ENCODE results near the gene ASTN1. TPM values are rescaled to one million over a fixed set of nuclear protein-coding genes. Genes with fewer than 3 reads are reported as not detected.

ASTN1 gene
- total RNA-seq, 1 donor from 2014 or later = 7.7 TPM

GRCh38 chr1:176996456-176997090 lies 167.9 kb downstream of the ASTN1 start:
- Mint-ChIP-seq H3K27me3 (ENCODE audit: unreplicated experiment) (no peaks in the 10 kb centered on the region), H3K4me1 (ENCODE audit: low read depth, unreplicated experiment) (peaks cover 10% of the 10 kb centered on the region), H3K36me3 (ENCODE audit: unreplicated experiment) (no peaks in the 10 kb centered on the region), H3K4me3 (ENCODE audit: unreplicated experiment) (no peak overlapping the region), H3K27ac (ENCODE audit: unreplicated experiment) (no peak overlapping the region), H3K9me3 (ENCODE audit: unreplicated experiment) (no peaks in the 10 kb centered on the region)
- TF ChIP-seq, protein P1, sequence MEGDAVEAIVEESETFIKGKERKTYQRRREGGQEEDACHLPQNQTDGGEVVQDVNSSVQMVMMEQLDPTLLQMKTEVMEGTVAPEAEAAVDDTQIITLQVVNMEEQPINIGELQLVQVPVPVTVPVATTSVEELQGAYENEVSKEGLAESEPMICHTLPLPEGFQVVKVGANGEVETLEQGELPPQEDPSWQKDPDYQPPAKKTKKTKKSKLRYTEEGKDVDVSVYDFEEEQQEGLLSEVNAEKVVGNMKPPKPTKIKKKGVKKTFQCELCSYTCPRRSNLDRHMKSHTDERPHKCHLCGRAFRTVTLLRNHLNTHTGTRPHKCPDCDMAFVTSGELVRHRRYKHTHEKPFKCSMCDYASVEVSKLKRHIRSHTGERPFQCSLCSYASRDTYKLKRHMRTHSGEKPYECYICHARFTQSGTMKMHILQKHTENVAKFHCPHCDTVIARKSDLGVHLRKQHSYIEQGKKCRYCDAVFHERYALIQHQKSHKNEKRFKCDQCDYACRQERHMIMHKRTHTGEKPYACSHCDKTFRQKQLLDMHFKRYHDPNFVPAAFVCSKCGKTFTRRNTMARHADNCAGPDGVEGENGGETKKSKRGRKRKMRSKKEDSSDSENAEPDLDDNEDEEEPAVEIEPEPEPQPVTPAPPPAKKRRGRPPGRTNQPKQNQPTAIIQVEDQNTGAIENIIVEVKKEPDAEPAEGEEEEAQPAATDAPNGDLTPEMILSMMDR (IDR thresholded peaks at IDR 0.05; ENCODE audit: partially characterized antibody, unreplicated experiment) = no peak
- DNase-seq = no peak

DNA sequence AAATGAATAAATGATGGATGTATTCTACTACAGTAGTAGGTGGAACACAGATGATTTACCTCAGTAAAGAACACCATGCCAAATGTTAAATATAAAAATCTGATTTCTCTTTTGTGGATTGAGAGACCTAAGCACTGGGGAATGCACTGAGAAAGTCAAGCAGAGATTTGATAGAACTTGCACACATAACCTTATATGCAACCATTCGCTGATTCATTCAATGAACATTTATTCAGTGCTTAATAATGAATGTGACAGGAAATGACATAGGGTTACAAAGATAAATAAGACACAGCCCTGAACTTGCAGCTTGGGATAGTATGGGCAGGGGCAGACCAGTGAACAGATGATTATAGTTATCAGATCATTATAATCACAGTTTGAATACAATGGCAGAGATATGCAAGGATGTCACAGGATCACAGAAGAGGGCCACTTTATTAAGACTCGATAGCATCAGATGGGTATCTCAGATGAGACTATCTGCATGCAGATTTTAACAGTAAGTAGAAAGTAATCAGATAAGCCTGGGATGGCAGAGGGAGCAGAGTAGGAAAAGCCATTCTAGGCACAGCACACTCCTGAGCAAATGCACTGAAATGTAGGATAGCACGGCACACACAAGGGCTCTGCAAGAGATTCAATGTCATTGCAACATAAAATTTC lies 169.4 kb downstream of the ASTN1 start:
- Mint-ChIP-seq H3K27me3 (ENCODE audit: unreplicated experiment) (no peaks in the 10 kb centered on the region), H3K4me1 (ENCODE audit: low read depth, unreplicated experiment) (peaks cover 10% of the 10 kb centered on the region), H3K27ac (ENCODE audit: unreplicated experiment) (no peak overlapping the region), H3K36me3 (ENCODE audit: unreplicated experiment) (no peaks in the 10 kb centered on the region), H3K9me3 (ENCODE audit: unreplicated experiment) (no peaks in the 10 kb centered on the region), H3K4me3 (ENCODE audit: unreplicated experiment) (no peak overlapping the region)
- DNase-seq = no peak
- TF ChIP-seq, protein P1 (IDR thresholded peaks at IDR 0.05; ENCODE audit: partially characterized antibody, unreplicated experiment) = no peak

DNA sequence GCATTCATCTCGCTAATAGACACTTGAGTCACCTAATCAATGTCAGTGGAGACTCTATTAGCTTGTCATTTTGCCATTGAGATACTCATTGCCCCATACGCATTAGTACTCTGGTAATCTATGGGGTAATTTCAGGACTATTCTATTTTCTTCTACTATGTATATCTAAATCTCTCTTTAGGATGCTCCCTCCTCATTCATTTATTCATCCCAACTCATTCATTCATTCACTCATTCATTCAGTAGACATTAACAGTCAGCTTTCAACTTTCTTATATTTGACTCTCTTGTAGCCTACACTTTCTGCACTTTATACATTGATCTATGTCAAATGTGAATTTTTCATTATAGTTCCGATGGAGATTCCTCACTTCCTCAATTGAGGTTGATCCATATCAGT lies 170.9 kb downstream of the ASTN1 start:
- no peaks in the 10 kb centered on the region for H3K9me3 Mint-ChIP-seq (ENCODE audit: unreplicated experiment)
- no peaks in the 10 kb centered on the region for H3K36me3 Mint-ChIP-seq (ENCODE audit: unreplicated experiment)
- no peak for DNase-seq
- H3K27ac Mint-ChIP-seq (ENCODE audit: unreplicated experiment) = no peak overlapping the region
- H3K4me3 Mint-ChIP-seq (ENCODE audit: unreplicated experiment) = no peak overlapping the region
- TF ChIP-seq, protein P1 (IDR thresholded peaks at IDR 0.05; ENCODE audit: partially characterized antibody, unreplicated experiment) = no peak
- peaks cover 8% of the 10 kb centered on the region for H3K4me1 Mint-ChIP-seq (ENCODE audit: low read depth, unreplicated experiment)
- H3K27me3 Mint-ChIP-seq (ENCODE audit: unreplicated experiment) = no peaks in the 10 kb centered on the region

DNA sequence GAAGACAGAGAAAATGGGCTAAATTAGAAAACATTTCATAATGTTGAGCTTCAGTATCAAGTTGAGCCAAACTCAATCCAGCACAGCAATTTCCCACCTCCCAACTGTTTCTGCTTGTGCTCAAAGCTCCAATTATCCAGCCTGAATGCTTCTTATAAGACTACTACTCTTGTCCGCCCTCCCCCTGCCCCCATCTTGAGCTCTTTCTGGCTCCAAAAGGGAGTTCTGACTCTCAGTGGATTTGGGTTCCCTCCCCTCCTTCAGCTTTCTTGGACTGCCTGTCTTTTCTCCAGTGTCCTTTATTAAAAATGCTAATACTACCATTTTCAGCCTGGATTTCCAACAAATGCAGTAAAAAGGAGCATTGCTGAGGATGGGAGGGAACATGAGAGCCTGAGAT lies 174.8 kb downstream of the ASTN1 start:
- H3K4me1 Mint-ChIP-seq (ENCODE audit: low read depth, unreplicated experiment) = no peaks in the 10 kb centered on the region
- H3K27me3 Mint-ChIP-seq (ENCODE audit: unreplicated experiment) = peaks cover 2% of the 10 kb centered on the region
- TF ChIP-seq, protein P1 (IDR thresholded peaks at IDR 0.05; ENCODE audit: partially characterized antibody, unreplicated experiment) = no peak
- DNase-seq = no peak
- H3K36me3 Mint-ChIP-seq (ENCODE audit: unreplicated experiment) = no peaks in the 10 kb centered on the region
- H3K4me3 Mint-ChIP-seq (ENCODE audit: unreplicated experiment) = no peak overlapping the region
- H3K27ac Mint-ChIP-seq (ENCODE audit: unreplicated experiment) = no peak overlapping the region
- no peaks in the 10 kb centered on the region for H3K9me3 Mint-ChIP-seq (ENCODE audit: unreplicated experiment)

GRCh38 chr1:176989023-176989422 lies 175.5 kb downstream of the ASTN1 start:
- Mint-ChIP-seq H3K4me3 (ENCODE audit: unreplicated experiment) (no peak overlapping the region), H3K36me3 (ENCODE audit: unreplicated experiment) (no peaks in the 10 kb centered on the region), H3K27ac (ENCODE audit: unreplicated experiment) (no peak overlapping the region), H3K4me1 (ENCODE audit: low read depth, unreplicated experiment) (no peaks in the 10 kb centered on the region), H3K27me3 (ENCODE audit: unreplicated experiment) (peaks cover 2% of the 10 kb centered on the region), H3K9me3 (ENCODE audit: unreplicated experiment) (no peaks in the 10 kb centered on the region)
- TF ChIP-seq, protein P1 (IDR thresholded peaks at IDR 0.05; ENCODE audit: partially characterized antibody, unreplicated experiment) = no peak
- no peak for DNase-seq

All from glutamatergic neuron (in vitro differentiated cells).